K562 (cell line): ENCODE measurements around the gene PLTP. TPM values are rescaled to one million over a fixed set of nuclear protein-coding genes. Genes with fewer than 3 reads are reported as not detected.
A peak's percentile ranks its signal among the peaks of the same experiment; 100 is the strongest.

Source experiments
- ASH1L ChIP-seq: fragments of 450-650 bp; IDR thresholded peaks from 2 replicates; pipeline ENCODE4 v1.6.1; 2018; ENCODE audit warnings: borderline replicate concordance, mild to moderate bottlenecking, low read depth; ENCODE audit not compliant: partially characterized antibody
- FOSL1 ChIP-seq: fragments of 200-800 bp; sonication (Bioruptor generic); conservative IDR thresholded peaks from 2 replicates; pipeline ENCODE4 v1.6.1; 2016; ENCODE audit warnings: missing genetic modification characterization, missing compliant biosample characterization
- MGA ChIP-seq: fragments of 450-650 bp; IDR thresholded peaks from 2 replicates; pipeline ENCODE4 v1.6.1; 2016; ENCODE audit warnings: mild to moderate bottlenecking, moderate library complexity
- MLLT1 ChIP-seq, 2 experiments: fragments of 450-650 bp; IDR thresholded peaks; 2 replicates each; pipeline ENCODE4 v1.6.1; 2016
- MLX ChIP-seq, 2 experiments: fragments of 450-650 bp in 1 of 2; sonication (generic) in 1 of 2; formaldehyde crosslinking; conservative IDR thresholded peaks; 2 replicates each; pipeline versions ENCODE4 v1.4.0 to v1.8.1; 2020 to 2022; ENCODE audit warnings: mild to moderate bottlenecking in 1 of 2, missing genetic modification reagents in 1 of 2
- MNT ChIP-seq, 2 experiments: fragments of 450-650 bp; conservative IDR thresholded peaks; 2 replicates each; pipeline ENCODE4 v1.6.1; 2017; ENCODE audit warnings: mild to moderate bottlenecking in 2 of 2, moderate library complexity in 2 of 2
- USF1 ChIP-seq: sonication (generic); formaldehyde crosslinking; IDR thresholded peaks from 2 replicates; pipeline ENCODE4 v1.9.0; 2022; ENCODE audit warnings: mild to moderate bottlenecking, missing genetic modification reagents
- ZFP36 ChIP-seq: fragments of 150-350 bp; IDR thresholded peaks from 2 replicates; pipeline ENCODE4 v1.6.1; 2018; ENCODE audit warnings: low read length, low read depth; ENCODE audit not compliant: partially characterized antibody
- polyA plus RNA-seq, 8 experiments: library from polyadenylated mRNA; depleted of rRNA in 4 of 8; stranded (reverse) in 5 of 8; unstranded in 3 of 8; fragments of >200 nt; fragmentation: Nextera tagmentation in 2 of 8; fragmentation: Illumina TruSeq in 1 of 8; extraction: Ambion mirVana in 2 of 8; extraction: Trizol in 1 of 8; gene quantifications; 2 replicates each; pipeline versions ENCODE4 v1.2.1 to v1.2.3, GENCODE V29; 2011 to 2014; ENCODE audit warnings: inconsistent platforms in 1 of 8, missing spikeins in 1 of 8
- total RNA-seq, 7 experiments: library from RNA; depleted of rRNA in 6 of 7; stranded (reverse); fragments of >200 nt in 6 of 7; fragmentation: Illumina TruSeq in 2 of 7; extraction: Trizol in 2 of 7; gene quantifications; 2 replicates each; pipeline versions ENCODE4 v1.2.1 to v1.2.3, GENCODE V29; 2011 to 2021; ENCODE audit warnings: low replicate concordance in 1 of 7

Gene PLTP
- total and polyA plus RNA-seq, 9 of the 15 experiments (the other 6 are each of a cell fraction or from before 2014, with no cell fraction given): 2.8 to 29.3 (median 17.6) TPM

- 0 out of 4 replicates have a peak, but pooled peaks of 1 of the 2 experiments have one; percentile 0 for TF ChIP-seq MLLT1 (IDR thresholded peaks at IDR 0.05)
- no peak for TF ChIP-seq ASH1L
- TF ChIP-seq MGA: peak; percentile 55; the same call in 1 of the 2 replicates
- peak; percentile 61 for TF ChIP-seq USF1 (CRISPR knock-in tag)
- no peak for TF ChIP-seq MLX (CRISPR knock-in tag; conservative IDR thresholded peaks at IDR 0.05)
- TF ChIP-seq ZFP36: no peak
- peak in 1 of 2 experiments; percentile 27; a peak in 1 of 4 replicates for TF ChIP-seq MNT (conservative IDR thresholded peaks at IDR 0.05)
- TF ChIP-seq FOSL1: 0 out of 2 replicates have a peak, but pooled peaks have one; percentile 2
Measured at GRCh38 chr20:45911486-45912343, at the start of gene PLTP (continued).
